ENCODE results near the gene STAU1. TPM values are rescaled to one million over a fixed set of nuclear protein-coding genes. Genes with fewer than 3 reads are reported as not detected.

STAU1 gene
- total and polyA plus RNA-seq, 2 of the 13 experiments (the other 11 are each of a cell fraction or from before 2014, with no cell fraction given), result 119 to 133 TPM

- TF ChIP-seq ZNF274 (CRISPR knock-in tag; IDR thresholded peaks at IDR 0.05) (no peak), LCORL (IDR thresholded peaks at IDR 0.05) (no peak), LCORL (CRISPR knock-in tag; IDR thresholded peaks at IDR 0.05) (peak; percentile 71), NR2F6 (IDR thresholded peaks at IDR 0.05) (no peak), NR2F6 (CRISPR knock-in tag; IDR thresholded peaks at IDR 0.05) (peak; percentile 28; the same call in 1 of the 2 replicates), YY1 (IDR thresholded peaks at IDR 0.05; ENCODE audit: insufficient read depth, insufficient replicate concordance, low read depth, low read length) (peak; percentile 61), ATF2 (CRISPR knock-in tag; IDR thresholded peaks at IDR 0.05) (peak; percentile 39; the same call in 1 of the 2 replicates), MEIS2 (CRISPR knock-in tag; IDR thresholded peaks at IDR 0.05) (0 out of 2 replicates have a peak, but pooled peaks have one; percentile 41), DNMT3B (CRISPR knock-in tag; conservative IDR thresholded peaks at IDR 0.05) (peak; percentile 83; the same call in 1 of the 2 replicates), SP2 (CRISPR knock-in tag; IDR thresholded peaks at IDR 0.05) (no peak), NFKBIZ (CRISPR knock-in tag; IDR thresholded peaks at IDR 0.05) (peak; percentile 70; the same call in 1 of the 2 replicates), KMT2A (CRISPR knock-in tag; IDR thresholded peaks at IDR 0.05) (peak; percentile 82; the same call in 1 of the 2 replicates), TOPORS (CRISPR knock-in tag; IDR thresholded peaks at IDR 0.05) (no peak), HNF1B (CRISPR knock-in tag; IDR thresholded peaks at IDR 0.05) (no peak; the same call in 1 of the 2 replicates), ZNF672 (CRISPR knock-in tag; IDR thresholded peaks at IDR 0.05) (no peak), ZNF543 (CRISPR knock-in tag; IDR thresholded peaks at IDR 0.05) (no peak), SAP130 (CRISPR knock-in tag; IDR thresholded peaks at IDR 0.05; ENCODE audit: low read depth) (peak; percentile 86), TBL1XR1 (IDR thresholded peaks at IDR 0.05; ENCODE audit: borderline replicate concordance, low read length, partially characterized antibody) (no peak), FOXA1 (IDR thresholded peaks at IDR 0.05) (no peak), FOXA1 (CRISPR knock-in tag; IDR thresholded peaks at IDR 0.05) (peak; percentile 52), NFIB (CRISPR knock-in tag; IDR thresholded peaks at IDR 0.05; ENCODE audit: borderline replicate concordance) (no peak), SALL2 (CRISPR knock-in tag; IDR thresholded peaks at IDR 0.05) (no peak), DMAP1 (CRISPR knock-in tag; IDR thresholded peaks at IDR 0.05) (0 out of 2 replicates have a peak, but pooled peaks have one; percentile 42), NFYB (CRISPR knock-in tag; IDR thresholded peaks at IDR 0.05) (no peak), ZHX2 (IDR thresholded peaks at IDR 0.05; ENCODE audit: low read depth) (no peak), ZHX2 (CRISPR knock-in tag; IDR thresholded peaks at IDR 0.05; ENCODE audit: borderline replicate concordance) (no peak)
Observed at GRCh38 chr20:49216991-49217578, 29.0 kb upstream of the STAU1 start (continued).
